Right lobe of liver (tissue), 6 donors: Measurements from ENCODE around the gene AGR3. TPM values are rescaled to one million over a fixed set of nuclear protein-coding genes. Genes with fewer than 3 reads are reported as not detected.

Experiments used
- ATAC-seq, 4 donors: fragments of 200-7000 bp; cut with Tn5 transposase; one replicate each; pipeline ENCODE4 v1.9.1; 2020; ENCODE audit warnings: mild to moderate bottlenecking in 4 of 4, moderate library complexity in 4 of 4
- DNase-seq, 3 donors: peaks; one replicate each; pipeline ENCODE4 v3.0.0-alpha.2; 2020
- H3K27ac ChIP-seq, 3 donors: fragments of 200-600 bp; one replicate each; pipeline ENCODE4 v1.8.0; 2022
- H3K27me3 ChIP-seq, 2 donors: fragments of 200-600 bp; one replicate each; pipeline ENCODE4 v1.8.0; 2022
- H3K36me3 ChIP-seq, 4 donors: fragments of 200-600 bp; sonication (generic) in 1 of 4; one replicate each; pipeline versions ENCODE4 v1.5.1 to v1.8.0; 2017 to 2022; ENCODE audit warnings: control low read depth in 1 of 4
- H3K4me1 ChIP-seq, 4 donors: fragments of 200-600 bp; sonication (generic) in 1 of 4; one replicate each; pipeline versions ENCODE4 v1.5.1 to v1.8.0; 2017 to 2022; ENCODE audit warnings: control low read depth in 1 of 4
- H3K4me3 ChIP-seq, 3 donors: fragments of 200-600 bp; one replicate each; pipeline ENCODE4 v1.8.0; 2022
- H3K9me3 ChIP-seq, 4 donors: fragments of 200-600 bp; sonication (generic) in 1 of 4; one replicate each; pipeline versions ENCODE4 v1.5.1 to v1.8.0; 2017 to 2022; ENCODE audit warnings: control low read depth in 1 of 4
- POLR2A ChIP-seq: fragments of 450-650 bp; IDR thresholded peaks from one replicate; pipeline ENCODE4 v1.6.1; 2017; ENCODE audit warnings: antibody characterized with exemption, mild to moderate bottlenecking
- WGBS: methylation state at CpG from one replicate; pipeline ENCODE4 v1.1.6; 2018; ENCODE audit warnings: low coverage, low lambda C conversion rate; ENCODE audit not compliant: insufficient coverage; ENCODE audit errors: missing lambda C conversion rate; 5-methylcytosine and 5-hydroxymethylcytosine counted together
- intact Hi-C, 2 donors: fragments of 100-400 bp; cut with DNase I; formaldehyde crosslinking; loops; one replicate each; pipeline versions ENCODE4 v1.11.2 to v1.14.1; 2022
- total RNA-seq, 6 experiments: library from RNA; depleted of rRNA in 2 of 6; stranded (reverse); fragments of >200 nt in 2 of 6; fragmentation: NEBNext Ultra II Directional in 3 of 6; extraction: Animal tissue kit (Norgen Biotek cat#: 25700) in 3 of 6; gene quantifications; one replicate each; pipeline versions ENCODE4 v1.1.0 to v1.2.4, GENCODE V29; 2016 to 2023
- TF ChIP-seq, protein P1 (sequence below), 4 donors: fragments of 200-600 bp in 3 of 4; fragments of 450-650 bp in 1 of 4; IDR thresholded peaks; one replicate each; pipeline versions ENCODE4 v1.5.1 to v1.8.0; 2016 to 2022; ENCODE audit warnings: antibody characterized with exemption in 4 of 4, mild to moderate bottlenecking in 2 of 4
- donor health status: DM: no; HTN: yes; CAD: no.
- donor health status: DM: no; HTN: no; CAD: no.
- donor health status: DM: no; HTN: no; CAD: no.
- donor health status: DM: no; HTN: yes; CAD: no.
- donor health status: DM: no; HTN: yes; CAD: no.

The AGR3 gene
- total RNA-seq, 6 experiments from 2014 or later: not detected

DNA sequence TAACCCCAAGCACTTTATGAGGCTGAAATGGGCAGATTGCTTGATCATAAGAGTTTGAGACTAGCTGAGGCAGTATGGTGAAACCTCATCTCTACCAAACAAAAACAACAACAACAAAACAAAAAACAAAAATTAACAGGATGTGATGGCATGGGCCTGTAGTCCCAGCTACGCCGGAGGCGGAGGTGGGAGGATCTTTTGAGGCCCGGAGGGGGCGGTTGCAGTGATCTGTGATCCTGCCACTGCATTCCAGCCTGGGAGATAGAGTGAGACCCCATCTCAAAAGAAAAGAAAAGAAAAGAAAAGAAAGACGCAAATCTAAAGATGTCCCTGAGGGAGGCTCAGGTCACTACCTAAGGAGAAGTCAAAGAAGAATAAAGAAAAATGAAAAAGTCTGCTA, 41.7 kb downstream of the AGR3 start:
- Histone ChIP-seq H3K9me3 (no peaks in the 10 kb centered on the region), H3K4me1 (no peaks in the 10 kb centered on the region), H3K36me3 (no peaks in the 10 kb centered on the region), H3K27ac (no peak overlapping the region), H3K4me3 (no peak overlapping the region), H3K27me3 (no peaks in the 10 kb centered on the region)
- no peak for DNase-seq
- ATAC-seq: no peak
- intact Hi-C loops: no loop called here
- no peak for TF ChIP-seq POLR2A
- TF ChIP-seq, protein P1, sequence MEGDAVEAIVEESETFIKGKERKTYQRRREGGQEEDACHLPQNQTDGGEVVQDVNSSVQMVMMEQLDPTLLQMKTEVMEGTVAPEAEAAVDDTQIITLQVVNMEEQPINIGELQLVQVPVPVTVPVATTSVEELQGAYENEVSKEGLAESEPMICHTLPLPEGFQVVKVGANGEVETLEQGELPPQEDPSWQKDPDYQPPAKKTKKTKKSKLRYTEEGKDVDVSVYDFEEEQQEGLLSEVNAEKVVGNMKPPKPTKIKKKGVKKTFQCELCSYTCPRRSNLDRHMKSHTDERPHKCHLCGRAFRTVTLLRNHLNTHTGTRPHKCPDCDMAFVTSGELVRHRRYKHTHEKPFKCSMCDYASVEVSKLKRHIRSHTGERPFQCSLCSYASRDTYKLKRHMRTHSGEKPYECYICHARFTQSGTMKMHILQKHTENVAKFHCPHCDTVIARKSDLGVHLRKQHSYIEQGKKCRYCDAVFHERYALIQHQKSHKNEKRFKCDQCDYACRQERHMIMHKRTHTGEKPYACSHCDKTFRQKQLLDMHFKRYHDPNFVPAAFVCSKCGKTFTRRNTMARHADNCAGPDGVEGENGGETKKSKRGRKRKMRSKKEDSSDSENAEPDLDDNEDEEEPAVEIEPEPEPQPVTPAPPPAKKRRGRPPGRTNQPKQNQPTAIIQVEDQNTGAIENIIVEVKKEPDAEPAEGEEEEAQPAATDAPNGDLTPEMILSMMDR (IDR thresholded peaks at IDR 0.05): no peak
- 83% methylated on average over 4 of the region's 6 CpGs for WGBS

DNA sequence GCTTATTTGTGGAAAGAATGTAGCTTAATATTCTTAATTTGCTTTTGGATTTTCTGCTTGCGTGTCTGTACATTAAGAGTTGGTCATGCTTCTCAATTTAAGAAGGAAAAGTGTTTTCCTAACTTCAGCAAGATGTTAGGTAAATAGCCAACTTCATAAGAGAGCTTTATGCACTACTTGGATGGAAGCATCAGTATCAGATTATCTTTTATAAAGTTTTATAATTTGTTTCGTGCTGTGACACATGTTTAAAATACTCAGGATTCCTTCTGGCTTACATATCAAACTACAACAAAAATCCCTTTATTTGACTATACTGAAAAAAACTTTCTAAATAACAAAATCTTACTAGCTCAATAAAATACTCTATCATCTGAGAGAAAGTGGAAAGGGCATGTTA, 42.1 kb downstream of the AGR3 start:
- Histone ChIP-seq H3K36me3 (no peaks in the 10 kb centered on the region), H3K4me3 (no peak overlapping the region), H3K4me1 (no peaks in the 10 kb centered on the region), H3K9me3 (no peaks in the 10 kb centered on the region), H3K27me3 (no peaks in the 10 kb centered on the region), H3K27ac (no peak overlapping the region)
- intact Hi-C loops: no loop called here
- WGBS: 80% methylated on average over 2 of the region's 2 CpGs
- no peak for ATAC-seq
- TF ChIP-seq, protein P1 (IDR thresholded peaks at IDR 0.05): no peak
- TF ChIP-seq POLR2A: no peak
- DNase-seq: no peak

DNA sequence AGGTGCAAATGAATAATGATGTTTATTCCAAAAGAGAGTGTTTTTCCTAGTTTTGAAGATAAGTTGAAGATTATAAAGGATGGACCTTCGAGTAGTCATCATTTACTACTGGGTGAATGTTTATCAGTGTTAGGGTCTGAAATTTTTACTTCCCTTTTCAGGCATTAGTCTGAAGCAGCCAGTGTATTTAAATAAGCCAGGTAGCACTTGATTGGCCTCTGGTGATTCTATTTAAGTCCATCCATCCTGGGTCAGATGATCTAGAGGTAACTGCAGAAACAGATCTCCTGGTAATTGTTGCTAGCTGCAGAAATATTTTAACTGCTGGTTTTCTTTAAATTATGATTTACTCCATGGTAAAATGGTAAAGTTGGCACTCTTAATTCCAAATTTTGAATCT, 42.9 kb downstream of the AGR3 start:
- no peaks in the 10 kb centered on the region for H3K9me3 ChIP-seq
- WGBS: 14% methylated on average over 1 of the region's 1 CpG
- TF ChIP-seq, protein P1 (IDR thresholded peaks at IDR 0.05): no peak
- TF ChIP-seq POLR2A: no peak
- ATAC-seq (no peak), DNase-seq (no peak)
- no peaks in the 10 kb centered on the region for H3K27me3 ChIP-seq
- no peak overlapping the region for H3K4me3 ChIP-seq
- intact Hi-C loops: no loop called here
- H3K27ac ChIP-seq: no peak overlapping the region
- no peaks in the 10 kb centered on the region for H3K36me3 ChIP-seq
- no peaks in the 10 kb centered on the region for H3K4me1 ChIP-seq

DNA sequence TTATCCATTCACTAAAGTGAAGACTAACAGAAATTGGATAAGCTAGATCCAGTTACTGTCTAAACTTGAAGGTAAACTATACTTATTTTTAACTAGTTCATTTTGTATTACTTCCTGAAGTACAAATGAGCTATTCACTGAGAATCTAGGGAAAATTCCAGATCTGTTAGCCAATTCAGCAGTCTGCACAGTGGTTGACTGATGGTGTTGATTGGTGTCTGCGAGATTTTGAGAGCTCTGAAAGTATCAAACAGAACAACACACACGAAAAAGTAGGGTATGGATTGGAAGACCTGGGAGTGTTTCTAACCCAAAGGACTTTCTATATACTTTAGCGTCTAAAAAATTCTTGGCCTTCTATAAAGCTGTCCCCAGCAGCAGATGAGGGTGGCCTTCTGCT, 43.4 kb downstream of the AGR3 start:
- Histone ChIP-seq H3K4me3 (no peak overlapping the region), H3K36me3 (no peaks in the 10 kb centered on the region), H3K27ac (no peak overlapping the region), H3K9me3 (no peaks in the 10 kb centered on the region), H3K4me1 (no peaks in the 10 kb centered on the region), H3K27me3 (no peaks in the 10 kb centered on the region)
- intact Hi-C loops: no loop called here
- DNase-seq (no peak), ATAC-seq (no peak)
- 62% methylated on average over 3 of the region's 3 CpGs for WGBS
- TF ChIP-seq, protein P1 (IDR thresholded peaks at IDR 0.05): no peak
- no peak for TF ChIP-seq POLR2A

DNA sequence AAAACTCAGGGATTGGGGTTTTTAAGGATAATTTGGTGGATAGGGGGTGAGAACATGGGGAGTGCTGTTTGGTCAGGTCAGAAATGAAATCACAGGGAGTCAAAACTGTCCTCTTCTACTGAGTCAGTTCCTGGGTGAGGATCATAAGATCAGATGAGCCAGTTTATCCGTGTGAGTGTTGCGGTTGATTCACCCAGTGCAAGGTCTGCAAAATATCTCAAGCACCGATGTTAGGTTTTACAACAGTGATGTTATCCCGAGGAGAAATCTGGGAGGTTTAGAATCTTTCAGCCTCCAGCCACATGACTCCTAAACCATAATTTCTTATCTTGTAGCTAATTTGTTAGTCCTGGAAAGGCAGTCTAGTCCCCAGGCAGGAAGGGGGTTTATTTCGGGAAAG, 45.3 kb downstream of the AGR3 start:
- no peak for DNase-seq
- Histone ChIP-seq H3K4me3 (no peak overlapping the region), H3K27ac (no peak overlapping the region), H3K36me3 (no peaks in the 10 kb centered on the region), H3K4me1 (no peaks in the 10 kb centered on the region), H3K27me3 (no peaks in the 10 kb centered on the region), H3K9me3 (no peaks in the 10 kb centered on the region)
- TF ChIP-seq, protein P1 (IDR thresholded peaks at IDR 0.05): no peak
- no peak for TF ChIP-seq POLR2A
- 47% methylated on average over 4 of the region's 5 CpGs for WGBS
- intact Hi-C loops: no loop called here
- no peak for ATAC-seq
